ENCODE measurements around the gene COASY. TPM values are rescaled to one million over a fixed set of nuclear protein-coding genes. Genes with fewer than 3 reads are reported as not detected.

The COASY gene
- total RNA-seq, 1 experiment from 2014 or later, result 131 TPM

DNA sequence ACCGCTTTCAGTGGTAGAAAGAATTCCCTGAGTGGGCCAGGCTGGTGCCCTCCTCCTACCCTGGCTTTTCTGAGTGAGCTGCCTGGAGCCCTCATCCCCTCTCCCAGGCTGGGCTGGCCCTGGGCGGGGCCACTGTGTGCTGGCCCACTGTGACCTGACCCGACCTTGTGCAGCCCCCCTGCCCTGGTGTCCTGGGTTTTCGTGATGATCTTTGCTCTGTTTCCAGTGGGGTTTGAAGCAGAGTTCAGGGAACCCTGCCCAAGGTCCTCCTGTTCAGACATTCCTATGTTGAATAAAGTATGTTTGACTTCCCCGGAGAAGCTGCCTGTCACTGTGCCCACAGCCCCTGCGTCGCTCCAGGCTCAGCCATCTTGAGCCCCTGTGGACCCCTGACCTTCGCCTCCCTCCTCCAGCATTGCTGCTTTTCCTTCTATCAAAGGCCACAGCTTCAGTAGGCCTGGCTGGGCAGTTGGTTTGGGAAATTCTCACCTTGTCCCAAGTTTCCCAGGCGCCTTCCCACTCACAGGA lies 39.6 kb upstream of the COASY start:
- DNase-seq (ENCODE audit: low spot score) (no peak), ATAC-seq (no peak)
- ChIA-PET CTCF (no interaction called here), POLR2A (no interaction called here)
- Mint-ChIP-seq H3K27me3 (ENCODE audit: low read depth) (peaks cover 4% of the 10 kb centered on the region), H3K4me3 (no peak overlapping the region), H3K36me3 (peaks cover 10% of the 10 kb centered on the region), H3K9me3 (no peaks in the 10 kb centered on the region), H3K27ac (no peak overlapping the region), H3K4me1 (peaks cover 19% of the 10 kb centered on the region)
- no peak for TF ChIP-seq ZNF423 (CRISPR knock-in tag; IDR thresholded peaks at IDR 0.05)
- no peak for TF ChIP-seq ZNF671 (CRISPR knock-in tag; IDR thresholded peaks at IDR 0.05)
- TF ChIP-seq MYBL2 (CRISPR knock-in tag; IDR thresholded peaks at IDR 0.05), result no peak
- TF ChIP-seq, protein P1, sequence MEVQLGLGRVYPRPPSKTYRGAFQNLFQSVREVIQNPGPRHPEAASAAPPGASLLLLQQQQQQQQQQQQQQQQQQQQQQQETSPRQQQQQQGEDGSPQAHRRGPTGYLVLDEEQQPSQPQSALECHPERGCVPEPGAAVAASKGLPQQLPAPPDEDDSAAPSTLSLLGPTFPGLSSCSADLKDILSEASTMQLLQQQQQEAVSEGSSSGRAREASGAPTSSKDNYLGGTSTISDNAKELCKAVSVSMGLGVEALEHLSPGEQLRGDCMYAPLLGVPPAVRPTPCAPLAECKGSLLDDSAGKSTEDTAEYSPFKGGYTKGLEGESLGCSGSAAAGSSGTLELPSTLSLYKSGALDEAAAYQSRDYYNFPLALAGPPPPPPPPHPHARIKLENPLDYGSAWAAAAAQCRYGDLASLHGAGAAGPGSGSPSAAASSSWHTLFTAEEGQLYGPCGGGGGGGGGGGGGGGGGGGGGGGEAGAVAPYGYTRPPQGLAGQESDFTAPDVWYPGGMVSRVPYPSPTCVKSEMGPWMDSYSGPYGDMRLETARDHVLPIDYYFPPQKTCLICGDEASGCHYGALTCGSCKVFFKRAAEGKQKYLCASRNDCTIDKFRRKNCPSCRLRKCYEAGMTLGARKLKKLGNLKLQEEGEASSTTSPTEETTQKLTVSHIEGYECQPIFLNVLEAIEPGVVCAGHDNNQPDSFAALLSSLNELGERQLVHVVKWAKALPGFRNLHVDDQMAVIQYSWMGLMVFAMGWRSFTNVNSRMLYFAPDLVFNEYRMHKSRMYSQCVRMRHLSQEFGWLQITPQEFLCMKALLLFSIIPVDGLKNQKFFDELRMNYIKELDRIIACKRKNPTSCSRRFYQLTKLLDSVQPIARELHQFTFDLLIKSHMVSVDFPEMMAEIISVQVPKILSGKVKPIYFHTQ (CRISPR knock-in tag; IDR thresholded peaks at IDR 0.05), result no peak
- TF ChIP-seq SMAD3 (CRISPR knock-in tag; IDR thresholded peaks at IDR 0.05; ENCODE audit: borderline replicate concordance), result no peak
- no peak for TF ChIP-seq FOXJ3 (CRISPR knock-in tag; IDR thresholded peaks at IDR 0.05; ENCODE audit: borderline replicate concordance)
- no peak for TF ChIP-seq HMGXB4 (CRISPR knock-in tag; IDR thresholded peaks at IDR 0.05)
- TF ChIP-seq, protein P2, sequence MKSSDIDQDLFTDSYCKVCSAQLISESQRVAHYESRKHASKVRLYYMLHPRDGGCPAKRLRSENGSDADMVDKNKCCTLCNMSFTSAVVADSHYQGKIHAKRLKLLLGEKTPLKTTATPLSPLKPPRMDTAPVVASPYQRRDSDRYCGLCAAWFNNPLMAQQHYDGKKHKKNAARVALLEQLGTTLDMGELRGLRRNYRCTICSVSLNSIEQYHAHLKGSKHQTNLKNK (CRISPR knock-in tag; IDR thresholded peaks at IDR 0.05), result no peak
- TF ChIP-seq, protein P3, sequence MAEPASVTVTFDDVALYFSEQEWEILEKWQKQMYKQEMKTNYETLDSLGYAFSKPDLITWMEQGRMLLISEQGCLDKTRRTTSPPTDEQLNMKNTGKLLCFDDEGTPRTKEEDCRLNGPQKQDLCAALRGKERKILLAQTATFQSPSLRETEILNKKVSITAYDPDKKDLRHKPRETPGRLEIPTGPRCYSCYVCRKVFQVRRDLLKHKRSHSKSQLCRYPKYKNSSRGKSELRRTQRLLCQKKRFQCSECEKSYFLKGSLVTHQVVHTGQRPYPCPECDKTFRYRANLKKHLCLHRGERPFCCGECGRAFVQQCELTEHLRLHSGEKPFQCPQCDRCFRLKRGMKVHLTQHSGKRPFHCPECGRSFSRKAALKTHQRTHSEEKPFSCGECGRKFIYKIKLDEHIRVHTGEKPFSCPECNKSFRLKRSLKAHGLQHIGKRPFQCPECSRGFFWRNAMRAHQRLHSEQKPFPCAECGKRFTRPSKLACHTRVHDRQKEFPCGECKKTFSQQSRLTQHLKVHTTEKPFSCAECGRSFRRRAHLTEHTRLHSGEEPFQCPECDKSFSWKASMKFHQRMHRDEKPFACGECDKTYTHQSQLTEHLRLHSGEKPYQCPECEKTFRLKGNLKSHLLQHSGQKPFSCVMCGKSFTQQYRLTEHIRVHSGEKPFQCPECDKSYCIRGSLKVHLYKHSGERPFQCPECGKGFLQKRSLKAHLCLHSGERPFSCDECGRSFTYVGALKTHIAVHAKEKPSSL (CRISPR knock-in tag; conservative IDR thresholded peaks at IDR 0.05), result no peak
- no peak for TF ChIP-seq ZNF416 (CRISPR knock-in tag; IDR thresholded peaks at IDR 0.05)
- TF ChIP-seq CTCF (IDR thresholded peaks at IDR 0.05), result no peak
- no peak for TF ChIP-seq ZNF532 (CRISPR knock-in tag; IDR thresholded peaks at IDR 0.05; ENCODE audit: borderline replicate concordance)

Measured in WTC11 (cell line).